DOHH2 (cell line): ENCODE data around the gene FHOD1.

Source experiments
- H3F3A ChIP-seq: fragments of 200-600 bp; sonication (generic), shearing (Covaris generic); 2 replicates; pipeline ENCODE4 v1.6.0; 2016; ENCODE audit warnings: antibody characterized with exemption, mild to moderate bottlenecking; ENCODE audit not compliant: control insufficient read depth, insufficient read depth
- H3K27ac ChIP-seq: fragments of 200-600 bp; sonication (generic); 2 replicates; pipeline ENCODE4 v1.5.1; 2014; ENCODE audit warnings: low read depth, mild to moderate bottlenecking, low read length, moderate library complexity
- H3K27me3 ChIP-seq: fragments of 200-600 bp; sonication (generic); 2 replicates; pipeline ENCODE4 v1.6.1; 2014; ENCODE audit warnings: mild to moderate bottlenecking, low read length, mixed read lengths; ENCODE audit not compliant: control insufficient read depth
- H3K36me3 ChIP-seq: fragments of 200-600 bp; sonication (generic); 2 replicates; pipeline ENCODE4 v1.6.1; 2014; ENCODE audit warnings: mild to moderate bottlenecking, low read length, moderate library complexity, mixed read lengths; ENCODE audit not compliant: control insufficient read depth
- H3K4me1 ChIP-seq: fragments of 200-600 bp; sonication (generic); 2 replicates; pipeline ENCODE4 v1.6.1; 2014; ENCODE audit warnings: mild to moderate bottlenecking, low read length, mixed read lengths; ENCODE audit not compliant: control insufficient read depth
- H3K4me2 ChIP-seq: fragments of 200-600 bp; sonication (generic); 2 replicates; pipeline ENCODE4 v1.6.0; 2014; ENCODE audit warnings: mild to moderate bottlenecking, low read length, moderate library complexity
- H3K4me3 ChIP-seq: fragments of 200-600 bp; sonication (generic); 2 replicates; pipeline ENCODE4 v1.5.1; 2014; ENCODE audit warnings: mild to moderate bottlenecking, low read length, mixed read lengths
- H3K79me2 ChIP-seq: fragments of 200-600 bp; sonication (generic); 2 replicates; pipeline ENCODE4 v1.6.1; 2014; ENCODE audit warnings: mild to moderate bottlenecking, low read length, mixed read lengths; ENCODE audit not compliant: control insufficient read depth
- H3K9me2 ChIP-seq: fragments of 200-600 bp; sonication (generic); replicated peaks from 2 replicates; pipeline ENCODE4 v1.6.1; 2014; ENCODE audit warnings: mild to moderate bottlenecking, low read length, mixed read lengths; ENCODE audit not compliant: control insufficient read depth
- H3K9me3 ChIP-seq: fragments of 200-600 bp; sonication (generic); 2 replicates; pipeline ENCODE4 v1.6.1; 2014; ENCODE audit warnings: antibody characterized with exemption, low read length, mixed read lengths; ENCODE audit not compliant: control insufficient read depth, insufficient read depth
- H4K20me1 ChIP-seq: fragments of 200-600 bp; sonication (generic); 2 replicates; pipeline ENCODE4 v1.6.0; 2014; ENCODE audit warnings: low read depth, mild to moderate bottlenecking, antibody characterized with exemption, low read length, moderate library complexity; ENCODE audit not compliant: control insufficient read depth, insufficient read depth
- CTCF ChIP-seq: fragments of 200-600 bp; sonication (generic); IDR thresholded peaks from one replicate; pipeline ENCODE4 v1.5.1; 2014; ENCODE audit warnings: antibody characterized with exemption, mild to moderate bottlenecking, low read depth, low read length; ENCODE audit not compliant: poor library complexity, severe bottlenecking
- EZH2phosphoT487 ChIP-seq: fragments of 200-600 bp; sonication (generic); IDR thresholded peaks from 2 replicates; pipeline ENCODE4 v1.6.1; 2017; ENCODE audit warnings: borderline replicate concordance, mild to moderate bottlenecking, antibody characterized with exemption, low read length, moderate library complexity, mixed read lengths

The FHOD1 gene

GRCh38 chr16:67264277-67264676, 17.0 kb upstream of the FHOD1 start:
- no peaks in the 10 kb centered on the region for H3K9me2 ChIP-seq

GRCh38 chr16:67263201-67263600, 15.9 kb upstream of the FHOD1 start:
- Histone ChIP-seq H3K4me3 (no peak overlapping the region), H3K4me2 (no peak overlapping the region), H4K20me1 (no peaks in the 10 kb centered on the region), H3K4me1 (no peaks in the 10 kb centered on the region), H3F3A (no peaks in the 10 kb centered on the region), H3K36me3 (no peaks in the 10 kb centered on the region), H3K27ac (no peak overlapping the region), H3K9me3 (no peaks in the 10 kb centered on the region), H3K27me3 (peaks cover 25% of the 10 kb centered on the region), H3K79me2 (no peaks in the 10 kb centered on the region), H3K9me2 (no peaks in the 10 kb centered on the region)
- no peak for TF ChIP-seq EZH2phosphoT487
- no peak for TF ChIP-seq CTCF

More at GRCh38 chr16:67264277-67264676, 17.0 kb upstream of the FHOD1 start:
- no peak overlapping the region for H3K27ac ChIP-seq
- H3K79me2 ChIP-seq: no peaks in the 10 kb centered on the region
- no peak overlapping the region for H3K4me2 ChIP-seq
- TF ChIP-seq CTCF (peak; percentile 48), EZH2phosphoT487 (no peak)
- H3K9me3 ChIP-seq: no peaks in the 10 kb centered on the region
- H3K27me3 ChIP-seq: peaks cover 25% of the 10 kb centered on the region
- H3K4me3 ChIP-seq: no peak overlapping the region
- H4K20me1 ChIP-seq: no peaks in the 10 kb centered on the region
- H3K36me3 ChIP-seq: no peaks in the 10 kb centered on the region
- H3F3A ChIP-seq: no peaks in the 10 kb centered on the region
- no peaks in the 10 kb centered on the region for H3K4me1 ChIP-seq

GRCh38 chr16:67260426-67261063, 13.3 kb upstream of the FHOD1 start:
- H3K9me2 ChIP-seq: no peaks in the 10 kb centered on the region
- no peak overlapping the region for H3K4me2 ChIP-seq
- H3K4me1 ChIP-seq: no peaks in the 10 kb centered on the region
- H3K4me3 ChIP-seq: no peak overlapping the region
- H3K36me3 ChIP-seq: no peaks in the 10 kb centered on the region
- no peaks in the 10 kb centered on the region for H3K79me2 ChIP-seq
- H4K20me1 ChIP-seq: no peaks in the 10 kb centered on the region
- no peaks in the 10 kb centered on the region for H3K9me3 ChIP-seq
- H3K27ac ChIP-seq: no peak overlapping the region
- no peak for TF ChIP-seq EZH2phosphoT487
- TF ChIP-seq CTCF: peak; percentile 64
- H3F3A ChIP-seq: no peaks in the 10 kb centered on the region
- H3K27me3 ChIP-seq: peaks cover 24% of the 10 kb centered on the region
